Activated CD8-positive, alpha-beta memory T cell treated with anti-CD3 and anti-CD28 coated beads for 36 hours (primary cell): ENCODE measurements around the gene RAD9A. TPM values are rescaled to one million over a fixed set of nuclear protein-coding genes. Genes with fewer than 3 reads are reported as not detected.

Source experiments
- total RNA-seq, 2 experiments: library from RNA; stranded (reverse); gene quantifications; one replicate each; pipeline ENCODE4 v1.2.3, GENCODE V29; 2021

RAD9A gene
- total RNA-seq, 2 experiments from 2014 or later: 35.2 to 37.4 TPM

Other genes starting within 250 kb of the RAD9A start
- 100 to 1,000 TPM; 223 to 234 TPM for gene GRK2, start 125.5 kb upstream of the RAD9A start, total RNA-seq
- 10 to 100 TPM; 76.2 to 77.4 TPM for gene ANKRD13D, start 102.7 kb upstream of the RAD9A start, total RNA-seq
- gene SSH3, start 88.5 kb upstream of the RAD9A start, total RNA-seq: 1 to 10 TPM; 6.1 to 7.6 TPM
- gene POLD4, start 38.4 kb upstream of the RAD9A start, total RNA-seq: 10 to 100 TPM; 31.3 to 31.7 TPM
- 1 to 10 TPM; 2.9 to 3.5 TPM for gene CLCF1, start 18.4 kb upstream of the RAD9A start, total RNA-seq
- gene PPP1CA, start 9.9 kb downstream of the RAD9A start, total RNA-seq: 100 to 1,000 TPM; 308 to 323 TPM
- 100 to 1,000 TPM in 1 of 2 experiments, 10 to 100 TPM in 1; 98.1 to 103 TPM for gene TBC1D10C, start 12.1 kb downstream of the RAD9A start, total RNA-seq
- gene CARNS1, start 23.7 kb downstream of the RAD9A start, total RNA-seq: 1 to 10 TPM; 1.9 to 2.0 TPM
- gene RPS6KB2, start 36.5 kb downstream of the RAD9A start, total RNA-seq: 10 to 100 TPM; 82.8 to 85.6 TPM
- gene PTPRCAP, start 45.7 kb downstream of the RAD9A start, total RNA-seq: 100 to 1,000 TPM; 147 to 151 TPM
- 100 to 1,000 TPM; 140 to 148 TPM for gene CORO1B, start 51.5 kb downstream of the RAD9A start, total RNA-seq
- gene GPR152, start 60.7 kb downstream of the RAD9A start, total RNA-seq: not detected
- gene CABP4, start 63.4 kb downstream of the RAD9A start, total RNA-seq: under 1 TPM in 1 of 2 experiments, not detected in 1; 0.23 TPM
- gene TMEM134, start 77.3 kb downstream of the RAD9A start, total RNA-seq: 10 to 100 TPM; 46.4 to 47.7 TPM
- gene AIP, start 91.0 kb downstream of the RAD9A start, total RNA-seq: 100 to 1,000 TPM; 154 to 159 TPM
- 100 to 1,000 TPM; 102 to 104 TPM for gene PITPNM1, start 113.4 kb downstream of the RAD9A start, total RNA-seq
- gene CDK2AP2, start 116.2 kb downstream of the RAD9A start, total RNA-seq: 10 to 100 TPM; 61.1 to 64.8 TPM
- not detected for gene CABP2, start 131.5 kb downstream of the RAD9A start, total RNA-seq
- gene GSTP1, start 191.8 kb downstream of the RAD9A start, total RNA-seq: 100 to 1,000 TPM; 471 to 491 TPM
- 100 to 1,000 TPM; 315 to 317 TPM for gene NDUFV1, start 214.9 kb downstream of the RAD9A start, total RNA-seq
- 10 to 100 TPM; 28.3 to 28.9 TPM for gene NUDT8, start 238.0 kb downstream of the RAD9A start, total RNA-seq
- not detected for gene TBX10, start 247.8 kb downstream of the RAD9A start, total RNA-seq